ENCODE results near the gene WFS1. TPM values are rescaled to one million over a fixed set of nuclear protein-coding genes. Genes with fewer than 3 reads are reported as not detected.

WFS1 gene
- total RNA-seq, 1 donor from 2014 or later, result 29.2 TPM

- Mint-ChIP-seq H3K27me3 (ENCODE audit: unreplicated experiment) (no peaks in the 10 kb centered on the region), H3K4me3 (ENCODE audit: unreplicated experiment) (no peak overlapping the region)
- TF ChIP-seq CTCF (IDR thresholded peaks at IDR 0.05), result no peak
Measured at GRCh38 chr4:6280365-6280996, 10.8 kb downstream of the WFS1 start.

DNA sequence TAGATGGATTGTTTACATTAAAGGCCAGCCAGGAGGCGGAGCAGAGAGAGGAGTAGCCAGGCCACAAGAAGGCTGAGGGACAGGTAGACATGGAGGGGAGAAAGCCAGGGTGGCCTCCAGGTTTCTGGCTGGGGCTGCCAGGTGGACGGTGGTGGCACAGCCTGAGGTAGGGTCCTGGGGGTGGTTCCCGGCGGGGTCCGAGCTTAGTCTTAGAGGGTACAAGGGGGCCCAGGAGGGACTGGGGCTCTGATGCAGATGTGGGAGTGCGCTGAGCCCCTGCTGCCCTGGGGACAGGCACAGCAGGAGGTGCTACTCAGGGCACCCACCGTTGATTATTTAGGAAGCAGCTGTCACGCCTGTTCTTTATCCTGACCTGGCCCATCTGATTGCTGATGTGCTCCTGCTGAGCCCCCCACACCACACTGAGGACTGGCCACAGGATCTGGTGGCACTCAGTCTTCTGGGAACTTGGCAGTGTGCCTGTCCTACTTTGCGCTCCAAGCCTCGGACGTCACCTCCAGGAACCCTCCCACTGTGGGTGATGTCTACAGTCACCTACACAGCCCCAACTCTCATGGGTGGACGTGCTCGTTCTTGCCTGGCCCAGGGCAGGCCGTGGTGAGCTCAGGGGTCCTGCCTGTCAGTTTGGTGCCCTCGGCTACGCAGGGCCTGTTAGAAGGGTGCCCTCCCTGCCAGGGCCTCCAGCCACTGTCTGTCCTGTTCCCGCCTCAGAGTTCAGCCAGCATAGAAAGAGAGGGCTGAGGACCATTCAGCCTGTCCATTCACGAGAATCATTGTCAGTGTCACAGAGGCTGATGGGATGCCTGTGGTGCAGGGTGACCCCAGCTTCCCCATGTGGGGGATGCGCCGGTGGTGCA lies 12.0 kb downstream of the WFS1 start:
- no peak for DNase-seq (ENCODE audit: extremely low spot score, unreplicated experiment)
- no peak for TF ChIP-seq CTCF (IDR thresholded peaks at IDR 0.05)
- Mint-ChIP-seq H3K27me3 (ENCODE audit: unreplicated experiment) (no peaks in the 10 kb centered on the region), H3K4me3 (ENCODE audit: unreplicated experiment) (no peak overlapping the region), H3K27ac (ENCODE audit: unreplicated experiment) (no peak overlapping the region), H3K4me1 (ENCODE audit: unreplicated experiment) (peaks cover 11% of the 10 kb centered on the region), H3K36me3 (ENCODE audit: unreplicated experiment) (peaks cover 2% of the 10 kb centered on the region), H3K9me3 (ENCODE audit: unreplicated experiment) (no peaks in the 10 kb centered on the region)

More at GRCh38 chr4:6280365-6280996, 10.8 kb downstream of the WFS1 start:
- peaks cover 2% of the 10 kb centered on the region for H3K36me3 Mint-ChIP-seq (ENCODE audit: unreplicated experiment)
- no peaks in the 10 kb centered on the region for H3K9me3 Mint-ChIP-seq (ENCODE audit: unreplicated experiment)
- H3K27ac Mint-ChIP-seq (ENCODE audit: unreplicated experiment), result no peak overlapping the region
- H3K4me1 Mint-ChIP-seq (ENCODE audit: unreplicated experiment), result peaks cover 11% of the 10 kb centered on the region
- no peak for DNase-seq (ENCODE audit: extremely low spot score, unreplicated experiment)

GRCh38 chr4:6282314-6282771 lies 12.7 kb downstream of the WFS1 start:
- Mint-ChIP-seq H3K4me1 (ENCODE audit: unreplicated experiment) (peaks cover 11% of the 10 kb centered on the region), H3K27ac (ENCODE audit: unreplicated experiment) (no peak overlapping the region), H3K36me3 (ENCODE audit: unreplicated experiment) (peaks cover 4% of the 10 kb centered on the region), H3K27me3 (ENCODE audit: unreplicated experiment) (no peaks in the 10 kb centered on the region), H3K4me3 (ENCODE audit: unreplicated experiment) (no peak overlapping the region), H3K9me3 (ENCODE audit: unreplicated experiment) (no peaks in the 10 kb centered on the region)
- no peak for DNase-seq (ENCODE audit: extremely low spot score, unreplicated experiment)
- TF ChIP-seq CTCF (IDR thresholded peaks at IDR 0.05), result no peak

DNA sequence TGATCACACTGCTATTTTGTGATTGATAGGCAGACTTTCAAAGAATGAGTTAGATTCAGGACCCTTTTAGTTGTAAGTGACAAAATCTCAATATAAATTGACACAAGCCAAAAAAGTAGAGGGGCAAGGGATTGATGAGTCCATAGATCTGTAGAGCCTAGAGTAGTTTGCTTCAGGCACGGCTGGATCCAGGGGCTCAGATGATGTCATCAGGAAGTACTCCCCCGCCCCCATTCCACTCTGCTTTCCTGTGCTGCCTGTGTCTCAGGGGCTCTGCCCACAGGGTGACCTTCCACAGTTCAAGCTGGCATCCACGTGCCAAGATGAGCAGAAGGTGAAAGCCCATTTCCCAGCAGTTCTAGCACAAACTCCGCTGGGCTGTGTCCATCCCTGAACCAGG lies 13.6 kb downstream of the WFS1 start:
- no peak overlapping the region for H3K4me3 Mint-ChIP-seq (ENCODE audit: unreplicated experiment)
- DNase-seq (ENCODE audit: extremely low spot score, unreplicated experiment), result no peak

More for the DNA sequence above, 13.6 kb downstream of the WFS1 start:
- H3K36me3 Mint-ChIP-seq (ENCODE audit: unreplicated experiment), result peaks cover 7% of the 10 kb centered on the region
- no peaks in the 10 kb centered on the region for H3K27me3 Mint-ChIP-seq (ENCODE audit: unreplicated experiment)
- peaks cover 11% of the 10 kb centered on the region for H3K4me1 Mint-ChIP-seq (ENCODE audit: unreplicated experiment)
- H3K9me3 Mint-ChIP-seq (ENCODE audit: unreplicated experiment), result no peaks in the 10 kb centered on the region
- no peak for TF ChIP-seq CTCF (IDR thresholded peaks at IDR 0.05)
- H3K27ac Mint-ChIP-seq (ENCODE audit: unreplicated experiment), result no peak overlapping the region

Data from osteocyte (in vitro differentiated cells).